ENCODE results near the gene PSMD2. TPM values are rescaled to one million over a fixed set of nuclear protein-coding genes. Genes with fewer than 3 reads are reported as not detected.
A peak's percentile ranks its signal among the peaks of the same experiment; 100 is the strongest.

The PSMD2 gene
- total and polyA plus RNA-seq, 10 of the 15 experiments (the other 5 are each of a cell fraction or from before 2014, with no cell fraction given): 103 to 515 (median 197) TPM

DNA sequence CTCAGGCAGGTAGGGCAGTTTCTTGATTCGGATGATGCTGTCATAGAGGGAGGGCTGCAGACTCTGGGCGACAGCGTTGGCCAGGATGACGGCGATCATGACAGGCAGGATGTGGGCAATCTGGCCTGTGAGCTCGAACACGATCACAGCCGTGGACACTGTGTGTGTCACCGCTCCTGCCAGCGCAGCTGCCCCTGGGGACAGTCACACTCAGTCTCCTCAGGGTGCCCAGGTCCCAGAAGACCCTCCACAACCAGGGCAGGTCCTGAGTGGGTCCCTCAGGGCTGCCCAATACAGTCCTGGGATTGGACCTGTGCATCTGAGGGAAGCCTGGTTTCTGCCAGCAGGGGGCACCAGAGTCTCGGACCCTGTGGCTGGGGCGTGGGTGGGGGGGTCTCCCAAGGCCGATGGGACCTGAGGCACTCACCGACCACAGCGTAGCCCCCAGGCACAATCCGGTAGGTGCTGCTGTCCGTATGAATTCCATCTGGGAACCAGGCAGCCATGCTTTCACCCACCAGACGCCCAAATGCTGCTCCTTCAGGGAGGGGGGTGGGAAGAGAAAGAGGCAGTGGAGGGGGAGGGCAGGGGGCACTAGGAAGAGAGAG, 55.2 kb downstream of the PSMD2 start (continued):
- TF ChIP-seq, protein P1, sequence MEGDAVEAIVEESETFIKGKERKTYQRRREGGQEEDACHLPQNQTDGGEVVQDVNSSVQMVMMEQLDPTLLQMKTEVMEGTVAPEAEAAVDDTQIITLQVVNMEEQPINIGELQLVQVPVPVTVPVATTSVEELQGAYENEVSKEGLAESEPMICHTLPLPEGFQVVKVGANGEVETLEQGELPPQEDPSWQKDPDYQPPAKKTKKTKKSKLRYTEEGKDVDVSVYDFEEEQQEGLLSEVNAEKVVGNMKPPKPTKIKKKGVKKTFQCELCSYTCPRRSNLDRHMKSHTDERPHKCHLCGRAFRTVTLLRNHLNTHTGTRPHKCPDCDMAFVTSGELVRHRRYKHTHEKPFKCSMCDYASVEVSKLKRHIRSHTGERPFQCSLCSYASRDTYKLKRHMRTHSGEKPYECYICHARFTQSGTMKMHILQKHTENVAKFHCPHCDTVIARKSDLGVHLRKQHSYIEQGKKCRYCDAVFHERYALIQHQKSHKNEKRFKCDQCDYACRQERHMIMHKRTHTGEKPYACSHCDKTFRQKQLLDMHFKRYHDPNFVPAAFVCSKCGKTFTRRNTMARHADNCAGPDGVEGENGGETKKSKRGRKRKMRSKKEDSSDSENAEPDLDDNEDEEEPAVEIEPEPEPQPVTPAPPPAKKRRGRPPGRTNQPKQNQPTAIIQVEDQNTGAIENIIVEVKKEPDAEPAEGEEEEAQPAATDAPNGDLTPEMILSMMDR (IDR thresholded peaks at IDR 0.05 in 2 of 3, conservative IDR thresholded peaks at IDR 0.05 in 1 of 3; ENCODE audit: control insufficient read depth in 2 of 3, extremely low read depth in 1 of 3, insufficient read depth in 1 of 3, low read depth in 3 of 3, low read length in 3 of 3): peak; percentile 78 to 91 (median 79)
- TF ChIP-seq SMARCA5 (IDR thresholded peaks at IDR 0.05): peak; percentile 31; the same call in 1 of the 2 replicates
- no peak for TF ChIP-seq NBN (IDR thresholded peaks at IDR 0.05)
- no peak for TF ChIP-seq TCF12 (IDR thresholded peaks at IDR 0.05; ENCODE audit: low read depth, low read length)
- TF ChIP-seq, protein P2, sequence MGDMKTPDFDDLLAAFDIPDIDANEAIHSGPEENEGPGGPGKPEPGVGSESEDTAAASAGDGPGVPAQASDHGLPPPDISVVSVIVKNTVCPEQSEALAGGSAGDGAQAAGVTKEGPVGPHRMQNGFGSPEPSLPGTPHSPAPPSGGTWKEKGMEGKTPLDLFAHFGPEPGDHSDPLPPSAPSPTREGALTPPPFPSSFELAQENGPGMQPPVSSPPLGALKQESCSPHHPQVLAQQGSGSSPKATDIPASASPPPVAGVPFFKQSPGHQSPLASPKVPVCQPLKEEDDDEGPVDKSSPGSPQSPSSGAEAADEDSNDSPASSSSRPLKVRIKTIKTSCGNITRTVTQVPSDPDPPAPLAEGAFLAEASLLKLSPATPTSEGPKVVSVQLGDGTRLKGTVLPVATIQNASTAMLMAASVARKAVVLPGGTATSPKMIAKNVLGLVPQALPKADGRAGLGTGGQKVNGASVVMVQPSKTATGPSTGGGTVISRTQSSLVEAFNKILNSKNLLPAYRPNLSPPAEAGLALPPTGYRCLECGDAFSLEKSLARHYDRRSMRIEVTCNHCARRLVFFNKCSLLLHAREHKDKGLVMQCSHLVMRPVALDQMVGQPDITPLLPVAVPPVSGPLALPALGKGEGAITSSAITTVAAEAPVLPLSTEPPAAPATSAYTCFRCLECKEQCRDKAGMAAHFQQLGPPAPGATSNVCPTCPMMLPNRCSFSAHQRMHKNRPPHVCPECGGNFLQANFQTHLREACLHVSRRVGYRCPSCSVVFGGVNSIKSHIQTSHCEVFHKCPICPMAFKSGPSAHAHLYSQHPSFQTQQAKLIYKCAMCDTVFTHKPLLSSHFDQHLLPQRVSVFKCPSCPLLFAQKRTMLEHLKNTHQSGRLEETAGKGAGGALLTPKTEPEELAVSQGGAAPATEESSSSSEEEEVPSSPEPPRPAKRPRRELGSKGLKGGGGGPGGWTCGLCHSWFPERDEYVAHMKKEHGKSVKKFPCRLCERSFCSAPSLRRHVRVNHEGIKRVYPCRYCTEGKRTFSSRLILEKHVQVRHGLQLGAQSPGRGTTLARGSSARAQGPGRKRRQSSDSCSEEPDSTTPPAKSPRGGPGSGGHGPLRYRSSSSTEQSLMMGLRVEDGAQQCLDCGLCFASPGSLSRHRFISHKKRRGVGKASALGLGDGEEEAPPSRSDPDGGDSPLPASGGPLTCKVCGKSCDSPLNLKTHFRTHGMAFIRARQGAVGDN (IDR thresholded peaks at IDR 0.05): no peak
- TF ChIP-seq SMC3 (IDR thresholded peaks at IDR 0.05; ENCODE audit: borderline replicate concordance, low read length): peak; percentile 50; the same call in 1 of the 2 replicates
- TF ChIP-seq, protein P3, sequence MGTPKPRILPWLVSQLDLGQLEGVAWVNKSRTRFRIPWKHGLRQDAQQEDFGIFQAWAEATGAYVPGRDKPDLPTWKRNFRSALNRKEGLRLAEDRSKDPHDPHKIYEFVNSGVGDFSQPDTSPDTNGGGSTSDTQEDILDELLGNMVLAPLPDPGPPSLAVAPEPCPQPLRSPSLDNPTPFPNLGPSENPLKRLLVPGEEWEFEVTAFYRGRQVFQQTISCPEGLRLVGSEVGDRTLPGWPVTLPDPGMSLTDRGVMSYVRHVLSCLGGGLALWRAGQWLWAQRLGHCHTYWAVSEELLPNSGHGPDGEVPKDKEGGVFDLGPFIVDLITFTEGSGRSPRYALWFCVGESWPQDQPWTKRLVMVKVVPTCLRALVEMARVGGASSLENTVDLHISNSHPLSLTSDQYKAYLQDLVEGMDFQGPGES (IDR thresholded peaks at IDR 0.05): no peak
- no peak for TF ChIP-seq HCFC1 (IDR thresholded peaks at IDR 0.05; ENCODE audit: low read length)
- no peak for TF ChIP-seq EP300 (IDR thresholded peaks at IDR 0.05; ENCODE audit: borderline replicate concordance in 1 of 2, control insufficient read depth in 1 of 2, low read depth in 2 of 2, low read length in 2 of 2)
- TF ChIP-seq RAD21 (IDR thresholded peaks at IDR 0.05; ENCODE audit: insufficient read depth, low read depth, low read length): peak; percentile 61
- TF ChIP-seq ZNF622 (IDR thresholded peaks at IDR 0.05): no peak
- no peak for TF ChIP-seq RAD51 (IDR thresholded peaks at IDR 0.05)
- no peak for TF ChIP-seq DPF2 (IDR thresholded peaks at IDR 0.05)
- TF ChIP-seq, protein P4, sequence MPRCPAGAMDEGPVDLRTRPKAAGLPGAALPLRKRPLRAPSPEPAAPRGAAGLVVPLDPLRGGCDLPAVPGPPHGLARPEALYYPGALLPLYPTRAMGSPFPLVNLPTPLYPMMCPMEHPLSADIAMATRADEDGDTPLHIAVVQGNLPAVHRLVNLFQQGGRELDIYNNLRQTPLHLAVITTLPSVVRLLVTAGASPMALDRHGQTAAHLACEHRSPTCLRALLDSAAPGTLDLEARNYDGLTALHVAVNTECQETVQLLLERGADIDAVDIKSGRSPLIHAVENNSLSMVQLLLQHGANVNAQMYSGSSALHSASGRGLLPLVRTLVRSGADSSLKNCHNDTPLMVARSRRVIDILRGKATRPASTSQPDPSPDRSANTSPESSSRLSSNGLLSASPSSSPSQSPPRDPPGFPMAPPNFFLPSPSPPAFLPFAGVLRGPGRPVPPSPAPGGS (IDR thresholded peaks at IDR 0.05; ENCODE audit: borderline replicate concordance, insufficient read depth, low read depth, low read length, poor library complexity, severe bottlenecking): no peak
- no peak for TF ChIP-seq BHLHE40 (IDR thresholded peaks at IDR 0.05; ENCODE audit: borderline replicate concordance in 1 of 2, low read depth in 2 of 2, low read length in 1 of 2)
- TF ChIP-seq ZNF384 (IDR thresholded peaks at IDR 0.05; ENCODE audit: borderline replicate concordance, low read depth, low read length): no peak
- TF ChIP-seq, protein P5, sequence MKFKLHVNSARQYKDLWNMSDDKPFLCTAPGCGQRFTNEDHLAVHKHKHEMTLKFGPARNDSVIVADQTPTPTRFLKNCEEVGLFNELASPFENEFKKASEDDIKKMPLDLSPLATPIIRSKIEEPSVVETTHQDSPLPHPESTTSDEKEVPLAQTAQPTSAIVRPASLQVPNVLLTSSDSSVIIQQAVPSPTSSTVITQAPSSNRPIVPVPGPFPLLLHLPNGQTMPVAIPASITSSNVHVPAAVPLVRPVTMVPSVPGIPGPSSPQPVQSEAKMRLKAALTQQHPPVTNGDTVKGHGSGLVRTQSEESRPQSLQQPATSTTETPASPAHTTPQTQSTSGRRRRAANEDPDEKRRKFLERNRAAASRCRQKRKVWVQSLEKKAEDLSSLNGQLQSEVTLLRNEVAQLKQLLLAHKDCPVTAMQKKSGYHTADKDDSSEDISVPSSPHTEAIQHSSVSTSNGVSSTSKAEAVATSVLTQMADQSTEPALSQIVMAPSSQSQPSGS (IDR thresholded peaks at IDR 0.05; ENCODE audit: low read length): no peak
- no peak for TF ChIP-seq ESRRA (IDR thresholded peaks at IDR 0.05; ENCODE audit: low read length)
- no peak for TF ChIP-seq BACH1 (IDR thresholded peaks at IDR 0.05; ENCODE audit: borderline replicate concordance)
- TF ChIP-seq FOXK2 (IDR thresholded peaks at IDR 0.05): no peak
- TF ChIP-seq SPI1 (IDR thresholded peaks at IDR 0.05; ENCODE audit: borderline replicate concordance, insufficient read depth, low read depth, low read length): no peak

All from GM12878 (cell line).